Mucosa of rectum (tissue), 2 donors: ENCODE results near the gene XRRA1.

ENCODE experiments used
- H3K27ac ChIP-seq, 2 donors: one replicate each; pipeline ENCODE4 v1.7.0; 2013; ENCODE audit warnings: inconsistent platforms in 2 of 2, low read depth in 2 of 2, low read length in 2 of 2
- H3K27me3 ChIP-seq, 2 donors: one replicate each; pipeline ENCODE4 v1.7.0; 2013; ENCODE audit warnings: low read length in 2 of 2; ENCODE audit not compliant: control insufficient read depth in 2 of 2, insufficient read depth in 2 of 2
- H3K36me3 ChIP-seq, 2 donors: one replicate each; pipeline ENCODE4 v1.7.0; 2013; ENCODE audit warnings: low read length in 2 of 2; ENCODE audit not compliant: control insufficient read depth in 2 of 2, insufficient read depth in 2 of 2
- H3K4me1 ChIP-seq, 2 donors: one replicate each; pipeline ENCODE4 v1.7.0; 2013; ENCODE audit warnings: low read length in 2 of 2, mild to moderate bottlenecking in 1 of 2; ENCODE audit not compliant: control insufficient read depth in 2 of 2, insufficient read depth in 2 of 2
- H3K4me3 ChIP-seq, 2 donors: one replicate each; pipeline ENCODE4 v1.7.0; 2013; ENCODE audit warnings: low read length in 2 of 2
- H3K9ac ChIP-seq, 2 donors: one replicate each; pipeline ENCODE4 v1.7.0; 2013; ENCODE audit warnings: low read length in 2 of 2, low read depth in 1 of 2, mild to moderate bottlenecking in 1 of 2
- H3K9me3 ChIP-seq, 2 donors: one replicate each; pipeline ENCODE4 v1.7.0; 2013; ENCODE audit warnings: low read length in 2 of 2; ENCODE audit not compliant: control insufficient read depth in 2 of 2
- donor health status: healthy.
- donor health status: Normal muscosa, but diverticular disease.

The XRRA1 gene

DNA sequence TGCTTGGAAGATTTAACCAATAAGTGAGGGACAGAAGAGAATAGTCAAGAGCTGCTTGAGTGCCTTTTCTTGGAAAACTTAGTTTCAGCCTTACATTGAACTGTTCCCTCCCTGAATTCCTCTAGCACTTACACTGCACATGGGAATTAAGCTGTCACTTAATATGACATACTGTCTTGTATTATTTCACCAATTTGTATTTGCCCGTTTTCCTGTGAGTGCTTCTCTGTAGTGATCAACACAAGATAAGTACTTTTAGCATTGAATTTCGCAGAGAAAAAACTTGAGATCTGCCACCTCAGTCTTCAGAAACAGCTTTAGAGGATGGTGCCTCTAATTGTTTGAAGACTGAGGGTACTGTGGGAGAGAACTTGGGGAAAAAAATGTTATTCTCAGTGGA lies 3.9 kb upstream of the XRRA1 start:
- Histone ChIP-seq H3K4me1 (peaks cover 12 to 22% of the 10 kb centered on the region in 2 donors), H3K4me3 (peak overlapping the region in 1 of 2 donors; percentile 28), H3K27ac (peak overlapping the region; percentile 34 to 40), H3K9me3 (no peaks in the 10 kb centered on the region), H3K36me3 (peaks cover 6% of the 10 kb centered on the region in 2 donors), H3K9ac (no peak overlapping the region), H3K27me3 (no peaks in the 10 kb centered on the region)

DNA sequence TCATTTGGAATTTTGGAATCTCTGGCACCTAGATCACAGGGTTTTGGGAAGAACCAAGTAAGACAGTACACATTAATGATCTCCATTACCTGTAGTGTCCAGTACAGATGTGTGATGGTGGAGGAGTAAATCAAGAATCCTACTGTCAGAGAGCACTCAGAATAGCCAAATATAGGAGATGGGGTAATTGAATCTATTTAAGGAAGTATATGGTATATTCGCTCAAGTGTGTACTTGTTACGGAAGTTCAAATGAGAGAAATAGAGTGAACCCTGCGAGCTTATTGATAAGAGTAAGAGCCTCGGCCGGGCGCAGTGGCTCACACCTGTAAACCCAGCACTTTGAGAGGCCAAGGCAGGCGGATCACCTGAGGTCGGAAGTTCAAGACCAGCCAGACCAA lies 2.3 kb upstream of the XRRA1 start:
- peak overlapping the region; percentile 49 to 98 for H3K4me3 ChIP-seq
- H3K27ac ChIP-seq: peak overlapping the region in 1 of 2 donors; percentile 82
- no peaks in the 10 kb centered on the region for H3K9me3 ChIP-seq
- peak overlapping the region in 1 of 2 donors; percentile 15 for H3K9ac ChIP-seq
- peaks cover 12 to 21% of the 10 kb centered on the region in 2 donors for H3K4me1 ChIP-seq
- H3K36me3 ChIP-seq: peaks cover 0 to 3% of the 10 kb centered on the region in 2 donors
- H3K27me3 ChIP-seq: no peaks in the 10 kb centered on the region

DNA sequence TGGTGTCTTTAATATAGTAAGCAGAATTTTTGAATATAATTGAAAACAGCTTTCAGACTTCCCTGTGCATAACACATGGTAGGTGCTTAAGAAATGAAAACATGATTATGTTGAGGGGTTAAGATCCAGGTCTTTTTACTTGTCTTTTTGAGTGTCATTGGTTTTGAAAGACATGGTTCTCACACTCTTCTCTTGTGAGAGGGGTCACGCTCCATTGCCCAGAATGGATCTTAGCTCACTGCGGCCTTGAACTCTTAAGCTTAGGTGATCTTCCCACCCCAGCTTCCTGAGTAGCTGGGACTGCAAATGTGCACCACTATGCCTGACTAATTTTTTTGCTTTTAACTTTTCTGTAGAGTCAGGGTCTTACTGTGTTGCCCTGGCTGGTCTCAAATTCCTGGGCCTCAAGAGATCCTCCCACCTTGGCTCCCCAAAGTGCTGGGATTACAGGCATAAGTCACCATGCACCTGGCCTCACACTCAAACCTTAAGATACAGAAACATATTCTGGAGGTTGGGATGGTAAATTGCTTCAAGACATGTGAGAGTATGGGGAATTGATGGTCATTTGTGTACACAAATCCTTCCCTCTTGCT lies 1.6 kb upstream of the XRRA1 start:
- no peaks in the 10 kb centered on the region for H3K9me3 ChIP-seq
- peak overlapping the region; percentile 98 to 99 for H3K4me3 ChIP-seq
- no peaks in the 10 kb centered on the region for H3K27me3 ChIP-seq
- H3K36me3 ChIP-seq: peaks cover 0 to 3% of the 10 kb centered on the region in 2 donors
- peak overlapping the region; percentile 15 to 98 for H3K9ac ChIP-seq
- peaks cover 12 to 21% of the 10 kb centered on the region in 2 donors for H3K4me1 ChIP-seq
- H3K27ac ChIP-seq: peak overlapping the region in 1 of 2 donors; percentile 82

GRCh38 chr11:74949753-74950137 lies 854 bp upstream of the XRRA1 start:
- Histone ChIP-seq H3K9me3 (no peaks in the 10 kb centered on the region), H3K9ac (peak overlapping the region; percentile 91 to 98), H3K4me1 (peaks cover 12 to 21% of the 10 kb centered on the region in 2 donors), H3K4me3 (peak overlapping the region; percentile 98 to 99), H3K36me3 (peaks cover 0 to 3% of the 10 kb centered on the region in 2 donors), H3K27me3 (no peaks in the 10 kb centered on the region), H3K27ac (peak overlapping the region; percentile 58 to 82)

DNA sequence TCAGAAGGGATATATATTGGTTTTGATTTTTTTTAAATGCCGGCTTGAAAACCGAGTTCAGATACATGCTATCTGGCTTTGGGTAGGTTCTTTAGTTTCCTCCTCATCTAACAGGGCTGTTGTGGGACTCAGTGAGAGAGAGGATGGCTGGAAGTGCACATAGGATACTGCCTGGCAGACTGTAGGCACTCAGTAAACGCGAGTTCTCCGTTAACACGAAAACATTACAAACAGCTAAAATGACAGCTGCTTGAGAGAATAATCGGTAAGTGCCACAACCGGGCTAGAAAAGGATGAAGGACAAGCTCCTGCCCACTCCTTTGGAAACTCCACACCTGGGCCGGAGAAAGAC lies 369 bp downstream of the XRRA1 start:
- peaks cover 0 to 6% of the 10 kb centered on the region in 2 donors for H3K36me3 ChIP-seq
- peaks cover 12 to 21% of the 10 kb centered on the region in 2 donors for H3K4me1 ChIP-seq
- peak overlapping the region; percentile 98 to 99 for H3K4me3 ChIP-seq
- peak overlapping the region; percentile 78 to 91 for H3K9ac ChIP-seq
- H3K27ac ChIP-seq: peak overlapping the region; percentile 58 to 82
- no peaks in the 10 kb centered on the region for H3K27me3 ChIP-seq
- no peaks in the 10 kb centered on the region for H3K9me3 ChIP-seq

GRCh38 chr11:74942073-74942759 lies 6.7 kb downstream of the XRRA1 start:
- no peaks in the 10 kb centered on the region for H3K4me1 ChIP-seq
- no peak overlapping the region for H3K9ac ChIP-seq
- no peak overlapping the region for H3K4me3 ChIP-seq
- no peaks in the 10 kb centered on the region for H3K27me3 ChIP-seq
- H3K27ac ChIP-seq: no peak overlapping the region
- peaks cover 11 to 16% of the 10 kb centered on the region in 2 donors for H3K36me3 ChIP-seq
- H3K9me3 ChIP-seq: no peaks in the 10 kb centered on the region

- Histone ChIP-seq H3K36me3 (peaks cover 13 to 22% of the 10 kb centered on the region in 2 donors), H3K4me3 (no peak overlapping the region), H3K9ac (no peak overlapping the region), H3K27me3 (no peaks in the 10 kb centered on the region), H3K9me3 (no peaks in the 10 kb centered on the region), H3K27ac (no peak overlapping the region), H3K4me1 (no peaks in the 10 kb centered on the region)
Observed at GRCh38 chr11:74941492-74941891, 7.4 kb downstream of the XRRA1 start.

DNA sequence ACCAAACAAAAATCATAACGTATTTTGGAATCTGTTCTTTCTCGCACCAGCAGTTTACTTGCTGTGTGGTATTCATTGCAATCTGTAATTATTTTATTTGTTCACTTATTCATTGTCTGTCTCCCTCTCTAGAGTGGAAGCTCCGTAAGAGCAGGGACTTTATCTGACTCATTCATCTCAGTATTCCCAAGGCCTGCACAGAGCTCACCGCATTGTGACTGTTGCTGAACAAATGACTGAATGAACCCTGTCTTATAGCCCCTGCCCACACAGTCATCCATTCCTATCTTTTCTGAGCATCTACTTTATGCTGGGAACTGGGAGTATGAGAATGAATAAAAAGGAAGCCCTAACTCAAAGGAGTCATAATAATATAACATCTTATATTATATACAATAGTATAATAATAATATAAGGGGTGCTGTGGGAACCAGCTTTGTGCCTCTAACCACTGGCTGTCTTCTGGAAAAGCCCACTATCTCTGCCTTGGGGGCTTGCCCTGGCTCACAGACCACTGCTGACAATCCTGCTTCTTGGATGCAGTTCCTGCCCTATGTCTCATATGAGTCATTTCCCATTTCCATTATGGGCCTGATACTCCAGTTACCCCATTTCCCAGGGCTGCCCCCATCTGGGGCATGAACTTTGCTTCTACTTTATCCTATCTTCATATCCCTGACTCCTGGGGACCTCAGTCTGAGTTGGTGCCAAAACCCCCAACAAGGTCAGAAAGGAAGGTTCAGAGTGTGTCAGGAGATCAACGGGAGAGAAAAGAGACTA lies 11.0 kb downstream of the XRRA1 start:
- H3K27me3 ChIP-seq: no peaks in the 10 kb centered on the region
- no peak overlapping the region for H3K9ac ChIP-seq
- H3K9me3 ChIP-seq: no peaks in the 10 kb centered on the region
- no peaks in the 10 kb centered on the region for H3K4me1 ChIP-seq
- no peak overlapping the region for H3K27ac ChIP-seq
- no peak overlapping the region for H3K4me3 ChIP-seq
- peaks cover 23 to 50% of the 10 kb centered on the region in 2 donors for H3K36me3 ChIP-seq

- no peak overlapping the region for H3K9ac ChIP-seq
- peaks cover 23 to 53% of the 10 kb centered on the region in 2 donors for H3K36me3 ChIP-seq
- no peak overlapping the region for H3K4me3 ChIP-seq
- H3K4me1 ChIP-seq: no peaks in the 10 kb centered on the region
- no peaks in the 10 kb centered on the region for H3K9me3 ChIP-seq
- no peak overlapping the region for H3K27ac ChIP-seq
- H3K27me3 ChIP-seq: no peaks in the 10 kb centered on the region
Observed at GRCh38 chr11:74936976-74937375, 11.9 kb downstream of the XRRA1 start.

- H3K9ac ChIP-seq: no peak overlapping the region
- H3K9me3 ChIP-seq: no peaks in the 10 kb centered on the region
- H3K27me3 ChIP-seq: no peaks in the 10 kb centered on the region
- peaks cover 23 to 53% of the 10 kb centered on the region in 2 donors for H3K36me3 ChIP-seq
- no peak overlapping the region for H3K27ac ChIP-seq
- no peak overlapping the region for H3K4me3 ChIP-seq
- H3K4me1 ChIP-seq: no peaks in the 10 kb centered on the region
Observed at GRCh38 chr11:74936087-74936486, 12.8 kb downstream of the XRRA1 start.
